ENCODE results near the gene ADISSP. TPM values are rescaled to one million over a fixed set of nuclear protein-coding genes. Genes with fewer than 3 reads are reported as not detected.

ADISSP gene
- total RNA-seq, 1 experiment from 2014 or later, result 99.4 TPM

DNA sequence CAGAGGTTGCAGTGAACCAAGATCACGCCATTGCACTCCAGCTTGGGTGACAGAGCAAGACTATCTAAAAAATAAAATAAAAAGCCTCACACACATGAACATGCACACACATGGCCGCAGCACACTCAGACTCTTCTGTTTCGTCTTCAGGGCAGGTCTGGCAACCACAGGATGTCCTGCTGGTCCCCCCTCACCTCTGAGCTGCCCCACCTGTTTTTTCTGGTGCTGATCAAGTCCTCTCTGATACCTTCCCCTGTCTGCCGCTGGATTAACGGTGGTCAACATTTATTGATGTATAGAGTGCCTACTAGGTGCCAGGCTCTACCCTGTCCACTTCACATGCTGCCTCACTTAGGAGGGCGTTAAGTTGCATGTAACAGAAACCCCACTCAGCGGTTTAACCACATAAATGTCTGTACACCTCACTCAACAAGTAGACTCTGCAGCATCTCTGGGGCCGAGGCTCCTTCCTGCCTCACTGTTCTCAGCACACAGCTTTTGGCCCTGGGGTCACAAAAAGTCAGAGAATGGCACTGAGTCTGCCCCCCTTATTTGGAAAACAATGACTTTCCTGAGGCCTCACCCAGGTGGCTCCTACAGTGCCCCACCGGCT is 48.3 kb upstream of the ADISSP start:
- POLR2A ChIA-PET, result interaction anchor here (0.5 kb wide), 1 partner anchor 29 kb away, joined by 4 read pairs; no protein-coding TSS in a partner anchor
- Histone ChIP-seq H3K9me2 (ENCODE audit: insufficient read depth) (no peaks in the 10 kb centered on the region), H3K36me3 (ENCODE audit: control insufficient read depth in 1 of 2, insufficient read depth in 2 of 2, low read length in 2 of 2) (no peaks in the 10 kb centered on the region), H3K9ac (ENCODE audit: low read length) (no peak overlapping the region), H3K9me3 (ENCODE audit: control insufficient read depth in 1 of 2, insufficient read depth in 1 of 2, low read depth in 1 of 2, low read length in 2 of 2) (no peaks in the 10 kb centered on the region), H3K79me2 (ENCODE audit: insufficient read depth, low read length) (no peaks in the 10 kb centered on the region), H3K27ac (ENCODE audit: low read depth, low read length) (no peak overlapping the region), H4K20me1 (ENCODE audit: insufficient read depth) (no peaks in the 10 kb centered on the region), H3K27me3 (ENCODE audit: insufficient read depth, low read length) (no peaks in the 10 kb centered on the region), H3K4me1 (ENCODE audit: control insufficient read depth in 1 of 2, insufficient read depth in 2 of 2, low read length in 2 of 2) (peaks cover 54 to 77% of the 10 kb centered on the region in 2 experiments), H3K4me3 (replicated peaks in 1 of 2; ENCODE audit: low read depth in 1 of 2, low read length in 2 of 2) (no peak overlapping the region), H3K4me2 (ENCODE audit: low read length) (no peak overlapping the region), H2AFZ (ENCODE audit: low read depth, low read length, poor library complexity, severe bottlenecking) (no peak overlapping the region)
- CTCF ChIA-PET, result no interaction called here
- no peak for ATAC-seq
- RAD21 ChIA-PET (ENCODE audit: low non-redundant PET in 1 of 2, low total read pairs in 2 of 2, uncharacterized antibody in 2 of 2, unreplicated experiment in 2 of 2), result no interaction called here
- no TSS peak for BruUV-seq (replicated peaks)
- no peak for DNase-seq (ENCODE audit: low read depth, low spot score)
- intact Hi-C loops (cut with micrococcal nuclease), result no loop called here
- TF ChIP-seq SRF (IDR thresholded peaks at IDR 0.05; ENCODE audit: low read depth) (no peak), EZH2phosphoT487 (IDR thresholded peaks at IDR 0.05; ENCODE audit: borderline replicate concordance) (no peak), ZNF274 (IDR thresholded peaks at IDR 0.05; ENCODE audit: low read depth, low read length) (no peak), YY1 (IDR thresholded peaks at IDR 0.05; ENCODE audit: extremely low read depth, insufficient replicate concordance, low read depth, low read length) (no peak), POLR2AphosphoS5 (IDR thresholded peaks at IDR 0.05; ENCODE audit: low read depth, low read length) (no peak), ZFX (IDR thresholded peaks at IDR 0.05) (no peak), CEBPB (IDR thresholded peaks at IDR 0.05; ENCODE audit: low read depth) (no peak), EGR1 (IDR thresholded peaks at IDR 0.05; ENCODE audit: low read depth) (no peak), RAD21 (IDR thresholded peaks at IDR 0.05; ENCODE audit: low read depth) (no peak)
- TF ChIP-seq, protein P1, sequence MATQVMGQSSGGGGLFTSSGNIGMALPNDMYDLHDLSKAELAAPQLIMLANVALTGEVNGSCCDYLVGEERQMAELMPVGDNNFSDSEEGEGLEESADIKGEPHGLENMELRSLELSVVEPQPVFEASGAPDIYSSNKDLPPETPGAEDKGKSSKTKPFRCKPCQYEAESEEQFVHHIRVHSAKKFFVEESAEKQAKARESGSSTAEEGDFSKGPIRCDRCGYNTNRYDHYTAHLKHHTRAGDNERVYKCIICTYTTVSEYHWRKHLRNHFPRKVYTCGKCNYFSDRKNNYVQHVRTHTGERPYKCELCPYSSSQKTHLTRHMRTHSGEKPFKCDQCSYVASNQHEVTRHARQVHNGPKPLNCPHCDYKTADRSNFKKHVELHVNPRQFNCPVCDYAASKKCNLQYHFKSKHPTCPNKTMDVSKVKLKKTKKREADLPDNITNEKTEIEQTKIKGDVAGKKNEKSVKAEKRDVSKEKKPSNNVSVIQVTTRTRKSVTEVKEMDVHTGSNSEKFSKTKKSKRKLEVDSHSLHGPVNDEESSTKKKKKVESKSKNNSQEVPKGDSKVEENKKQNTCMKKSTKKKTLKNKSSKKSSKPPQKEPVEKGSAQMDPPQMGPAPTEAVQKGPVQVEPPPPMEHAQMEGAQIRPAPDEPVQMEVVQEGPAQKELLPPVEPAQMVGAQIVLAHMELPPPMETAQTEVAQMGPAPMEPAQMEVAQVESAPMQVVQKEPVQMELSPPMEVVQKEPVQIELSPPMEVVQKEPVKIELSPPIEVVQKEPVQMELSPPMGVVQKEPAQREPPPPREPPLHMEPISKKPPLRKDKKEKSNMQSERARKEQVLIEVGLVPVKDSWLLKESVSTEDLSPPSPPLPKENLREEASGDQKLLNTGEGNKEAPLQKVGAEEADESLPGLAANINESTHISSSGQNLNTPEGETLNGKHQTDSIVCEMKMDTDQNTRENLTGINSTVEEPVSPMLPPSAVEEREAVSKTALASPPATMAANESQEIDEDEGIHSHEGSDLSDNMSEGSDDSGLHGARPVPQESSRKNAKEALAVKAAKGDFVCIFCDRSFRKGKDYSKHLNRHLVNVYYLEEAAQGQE (IDR thresholded peaks at IDR 0.05; ENCODE audit: low read depth), result no peak
- TF ChIP-seq, protein P2, sequence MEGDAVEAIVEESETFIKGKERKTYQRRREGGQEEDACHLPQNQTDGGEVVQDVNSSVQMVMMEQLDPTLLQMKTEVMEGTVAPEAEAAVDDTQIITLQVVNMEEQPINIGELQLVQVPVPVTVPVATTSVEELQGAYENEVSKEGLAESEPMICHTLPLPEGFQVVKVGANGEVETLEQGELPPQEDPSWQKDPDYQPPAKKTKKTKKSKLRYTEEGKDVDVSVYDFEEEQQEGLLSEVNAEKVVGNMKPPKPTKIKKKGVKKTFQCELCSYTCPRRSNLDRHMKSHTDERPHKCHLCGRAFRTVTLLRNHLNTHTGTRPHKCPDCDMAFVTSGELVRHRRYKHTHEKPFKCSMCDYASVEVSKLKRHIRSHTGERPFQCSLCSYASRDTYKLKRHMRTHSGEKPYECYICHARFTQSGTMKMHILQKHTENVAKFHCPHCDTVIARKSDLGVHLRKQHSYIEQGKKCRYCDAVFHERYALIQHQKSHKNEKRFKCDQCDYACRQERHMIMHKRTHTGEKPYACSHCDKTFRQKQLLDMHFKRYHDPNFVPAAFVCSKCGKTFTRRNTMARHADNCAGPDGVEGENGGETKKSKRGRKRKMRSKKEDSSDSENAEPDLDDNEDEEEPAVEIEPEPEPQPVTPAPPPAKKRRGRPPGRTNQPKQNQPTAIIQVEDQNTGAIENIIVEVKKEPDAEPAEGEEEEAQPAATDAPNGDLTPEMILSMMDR (IDR thresholded peaks at IDR 0.05 in 2 of 3, conservative IDR thresholded peaks at IDR 0.05 in 1 of 3; ENCODE audit: borderline replicate concordance in 1 of 3, insufficient read depth in 1 of 3, low read depth in 2 of 3, low read length in 2 of 3), result no peak
- TF ChIP-seq, protein P3, sequence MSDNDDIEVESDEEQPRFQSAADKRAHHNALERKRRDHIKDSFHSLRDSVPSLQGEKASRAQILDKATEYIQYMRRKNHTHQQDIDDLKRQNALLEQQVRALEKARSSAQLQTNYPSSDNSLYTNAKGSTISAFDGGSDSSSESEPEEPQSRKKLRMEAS (IDR thresholded peaks at IDR 0.05), result no peak

All from HCT116 (cell line).